Measurements from ENCODE around the gene FNDC7. TPM values are rescaled to one million over a fixed set of nuclear protein-coding genes. Genes with fewer than 3 reads are reported as not detected.

Gene FNDC7
- total RNA-seq, 1 donor: not detected

DNA sequence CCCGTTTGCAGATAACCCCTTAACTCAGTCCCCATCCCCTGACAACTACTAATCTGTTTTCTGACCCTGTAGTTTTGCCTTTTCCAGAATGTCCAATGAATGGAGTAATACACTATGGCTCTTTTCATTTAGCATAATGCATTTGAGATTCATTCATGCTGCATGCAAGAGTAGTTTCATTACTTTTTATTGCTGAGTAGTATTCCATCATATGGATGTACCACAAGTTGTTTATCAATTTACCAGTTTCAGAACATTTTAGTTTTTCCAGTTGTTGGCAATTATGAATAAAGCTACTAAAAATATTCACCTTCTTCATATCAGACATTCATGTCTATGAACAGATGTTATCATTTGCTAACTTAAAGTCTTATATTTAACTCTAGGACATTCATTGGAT is 79.1 kb downstream of the FNDC7 start:
- Histone ChIP-seq H3K36me3 (ENCODE audit: insufficient read depth, low read length) (peaks cover 33% of the 10 kb centered on the region), H3K79me2 (ENCODE audit: insufficient read depth, low read length) (no peaks in the 10 kb centered on the region), H4K20me1 (ENCODE audit: insufficient read depth, low read length) (no peaks in the 10 kb centered on the region), H3K27me3 (ENCODE audit: insufficient read depth, low read length) (no peaks in the 10 kb centered on the region), H3K27ac (ENCODE audit: low read depth, low read length) (no peak overlapping the region), H3K4me1 (ENCODE audit: insufficient read depth, low read length) (no peaks in the 10 kb centered on the region), H3K4me3 (ENCODE audit: insufficient read depth, low read length) (no peak overlapping the region), H2AFZ (ENCODE audit: low read length) (no peak overlapping the region), H3K4me2 (ENCODE audit: insufficient read depth, low read length) (no peak overlapping the region), H3K9me3 (ENCODE audit: low read depth, low read length) (no peaks in the 10 kb centered on the region)
- no peak for DNase-seq (ENCODE audit: insufficient read length, low spot score, missing footprints)
- TF ChIP-seq, protein P1, sequence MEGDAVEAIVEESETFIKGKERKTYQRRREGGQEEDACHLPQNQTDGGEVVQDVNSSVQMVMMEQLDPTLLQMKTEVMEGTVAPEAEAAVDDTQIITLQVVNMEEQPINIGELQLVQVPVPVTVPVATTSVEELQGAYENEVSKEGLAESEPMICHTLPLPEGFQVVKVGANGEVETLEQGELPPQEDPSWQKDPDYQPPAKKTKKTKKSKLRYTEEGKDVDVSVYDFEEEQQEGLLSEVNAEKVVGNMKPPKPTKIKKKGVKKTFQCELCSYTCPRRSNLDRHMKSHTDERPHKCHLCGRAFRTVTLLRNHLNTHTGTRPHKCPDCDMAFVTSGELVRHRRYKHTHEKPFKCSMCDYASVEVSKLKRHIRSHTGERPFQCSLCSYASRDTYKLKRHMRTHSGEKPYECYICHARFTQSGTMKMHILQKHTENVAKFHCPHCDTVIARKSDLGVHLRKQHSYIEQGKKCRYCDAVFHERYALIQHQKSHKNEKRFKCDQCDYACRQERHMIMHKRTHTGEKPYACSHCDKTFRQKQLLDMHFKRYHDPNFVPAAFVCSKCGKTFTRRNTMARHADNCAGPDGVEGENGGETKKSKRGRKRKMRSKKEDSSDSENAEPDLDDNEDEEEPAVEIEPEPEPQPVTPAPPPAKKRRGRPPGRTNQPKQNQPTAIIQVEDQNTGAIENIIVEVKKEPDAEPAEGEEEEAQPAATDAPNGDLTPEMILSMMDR (IDR thresholded peaks at IDR 0.05; ENCODE audit: extremely low read depth, low read depth, low read length): no peak

Other genes starting within 250 kb of the FNDC7 start
- gene EEIG2, start 152.8 kb upstream of the FNDC7 start, total RNA-seq: 11.2 and 12.4 TPM in 2 replicates
- gene HENMT1, start 51.8 kb upstream of the FNDC7 start, total RNA-seq: 4.7 and 5.3 TPM in 2 replicates
- gene PRPF38B, start 20.6 kb upstream of the FNDC7 start, total RNA-seq: 14.1 and 19.7 TPM in 2 replicates
- gene STXBP3, start 33.8 kb downstream of the FNDC7 start, total RNA-seq: 63.1 and 68.4 TPM in 2 replicates
- not detected in 2 replicates for gene AKNAD1, start 144.2 kb downstream of the FNDC7 start, total RNA-seq
- 21.4 and 21.8 TPM in 2 replicates for gene GPSM2, start 164.1 kb downstream of the FNDC7 start, total RNA-seq

Data from osteoblast (primary cell).